Measurements from ENCODE around the gene HORMAD2.
A peak's percentile ranks its signal among the peaks of the same experiment; 100 is the strongest.

Gene HORMAD2

GRCh38 chr22:30079952-30080533, at the start of gene HORMAD2:
Gene HORMAD2, plus strand, starts transcription at chr22:30080464. Its CDS starts 13,489 bp downstream, at chr22:30093953.
- no peaks in the 10 kb centered on the region for H3K4me1 ChIP-seq (ENCODE audit: insufficient read depth, low read length)
- H3K36me3 ChIP-seq (ENCODE audit: insufficient read depth, low read length) = no peaks in the 10 kb centered on the region
- H3K9ac ChIP-seq (ENCODE audit: low read depth, low read length) = peak within 1 kb of the TSS; percentile 55; the same call in 1 of the 2 replicates
- no peaks in the 10 kb centered on the region; the same call in 1 of the 2 replicates for H3K9me3 ChIP-seq (ENCODE audit: control insufficient read depth, insufficient read depth, low read length)

DNA sequence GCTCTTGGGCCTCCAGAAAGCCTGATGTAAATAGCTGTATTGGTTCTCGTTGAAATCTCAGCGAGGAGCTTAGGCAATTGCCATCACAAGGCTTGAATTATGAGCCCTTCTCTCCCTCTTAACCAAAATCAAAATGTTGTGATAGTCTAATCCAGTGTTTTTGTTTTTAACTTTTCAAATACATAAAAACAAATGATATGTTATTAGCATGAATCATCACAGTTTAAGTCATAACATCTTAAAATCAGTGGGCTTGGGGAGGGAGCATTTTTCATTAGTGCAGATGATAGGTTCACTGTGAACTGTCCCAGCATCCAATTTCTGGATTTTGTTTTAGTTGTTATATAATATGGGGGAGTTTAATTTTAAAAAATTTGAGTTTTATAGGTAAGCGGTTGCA, 48.9 kb upstream of the HORMAD2 start:
- Histone ChIP-seq H3K9ac (ENCODE audit: low read depth, low read length) (no peak overlapping the region), H3K4me1 (ENCODE audit: insufficient read depth, low read length) (peaks cover 3% of the 10 kb centered on the region; the same call in 1 of the 2 replicates), H3K9me3 (ENCODE audit: control insufficient read depth, insufficient read depth, low read length) (no peaks in the 10 kb centered on the region), H3K36me3 (ENCODE audit: insufficient read depth, low read length) (no peaks in the 10 kb centered on the region)

- no peaks in the 10 kb centered on the region for H3K9me3 ChIP-seq (ENCODE audit: control insufficient read depth, insufficient read depth, low read length)
- H3K4me1 ChIP-seq (ENCODE audit: insufficient read depth, low read length) = peaks cover 7% of the 10 kb centered on the region; the same call in 1 of the 2 replicates
- H3K9ac ChIP-seq (ENCODE audit: low read depth, low read length) = no peak overlapping the region
- no peaks in the 10 kb centered on the region for H3K36me3 ChIP-seq (ENCODE audit: insufficient read depth, low read length)
Observed at GRCh38 chr22:30031764-30032455, 48.4 kb upstream of the HORMAD2 start.

- Histone ChIP-seq H3K4me1 (ENCODE audit: insufficient read depth, low read length) (peaks cover 9% of the 10 kb centered on the region; the same call in 1 of the 2 replicates), H3K36me3 (ENCODE audit: insufficient read depth, low read length) (no peaks in the 10 kb centered on the region), H3K9me3 (ENCODE audit: control insufficient read depth, insufficient read depth, low read length) (no peaks in the 10 kb centered on the region), H3K9ac (ENCODE audit: low read depth, low read length) (no peak overlapping the region)
Observed at GRCh38 chr22:30033137-30033536, 47.1 kb upstream of the HORMAD2 start.

DNA sequence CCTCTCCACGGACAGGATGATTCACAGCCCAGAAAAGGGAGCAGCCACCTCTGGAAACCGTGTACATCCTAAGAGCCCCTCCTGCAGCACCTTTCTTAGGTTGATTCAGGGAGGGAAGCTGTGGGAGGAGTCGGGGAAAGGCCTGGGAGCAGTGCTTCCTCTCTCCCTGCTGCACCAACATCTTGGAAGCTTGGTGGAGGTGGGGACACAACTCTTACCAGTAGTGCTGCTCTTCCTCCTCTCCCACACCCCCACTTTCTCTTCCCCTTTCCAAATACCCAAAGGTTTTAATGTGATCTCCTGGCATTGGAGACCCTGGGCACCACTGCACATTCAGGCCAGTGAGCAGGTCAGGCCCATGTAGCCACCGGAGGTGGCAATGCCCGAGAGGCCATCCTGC, 46.4 kb upstream of the HORMAD2 start:
- Histone ChIP-seq H3K36me3 (ENCODE audit: insufficient read depth, low read length) (no peaks in the 10 kb centered on the region), H3K9ac (ENCODE audit: low read depth, low read length) (no peak overlapping the region), H3K4me1 (ENCODE audit: insufficient read depth, low read length) (peaks cover 10% of the 10 kb centered on the region; the same call in 1 of the 2 replicates), H3K9me3 (ENCODE audit: control insufficient read depth, insufficient read depth, low read length) (no peaks in the 10 kb centered on the region)

DNA sequence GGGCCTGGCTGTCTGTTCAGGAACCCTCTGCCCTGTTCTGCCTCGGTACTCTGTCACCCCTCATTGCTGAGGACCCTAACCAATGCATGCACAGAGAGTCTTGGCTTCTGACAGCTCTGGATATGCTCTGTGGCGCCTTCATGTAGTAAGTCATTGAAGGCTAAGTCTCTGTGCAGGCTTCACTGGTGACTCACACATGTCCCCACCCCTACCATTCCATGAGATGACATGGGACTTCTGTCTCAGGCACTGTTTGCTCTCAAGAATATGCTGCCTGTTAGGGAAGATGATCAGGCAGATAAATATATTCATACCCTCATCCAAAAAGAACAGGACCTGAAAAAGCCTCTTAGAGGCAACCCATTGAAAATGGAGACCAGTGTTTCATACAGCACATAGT, 43.6 kb upstream of the HORMAD2 start:
- H3K4me1 ChIP-seq (ENCODE audit: insufficient read depth, low read length) = peaks cover 10% of the 10 kb centered on the region; the same call in 1 of the 2 replicates
- H3K9me3 ChIP-seq (ENCODE audit: control insufficient read depth, insufficient read depth, low read length) = no peaks in the 10 kb centered on the region
- H3K36me3 ChIP-seq (ENCODE audit: insufficient read depth, low read length) = no peaks in the 10 kb centered on the region
- no peak overlapping the region for H3K9ac ChIP-seq (ENCODE audit: low read depth, low read length)

DNA sequence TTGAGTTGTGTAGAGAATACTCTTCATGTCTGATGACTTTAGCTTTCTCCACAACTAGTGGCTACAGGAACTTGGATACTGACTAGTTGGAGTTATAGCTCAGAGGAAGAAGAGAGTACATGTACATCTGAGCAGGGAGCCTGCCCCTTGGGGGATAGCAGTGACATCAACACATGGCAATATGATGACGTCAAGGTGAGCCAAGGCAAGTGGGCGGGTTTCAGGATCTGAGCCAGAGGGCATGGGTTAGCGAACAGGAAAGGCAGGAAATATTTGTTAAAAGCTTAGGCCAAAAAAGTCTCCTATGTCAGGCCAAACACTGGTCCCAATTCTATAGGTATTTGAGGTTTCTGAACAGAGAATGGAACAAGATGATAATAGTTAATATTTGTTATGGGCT, 42.0 kb upstream of the HORMAD2 start:
- Histone ChIP-seq H3K9me3 (ENCODE audit: control insufficient read depth, insufficient read depth, low read length) (no peaks in the 10 kb centered on the region), H3K9ac (ENCODE audit: low read depth, low read length) (no peak overlapping the region), H3K4me1 (ENCODE audit: insufficient read depth, low read length) (peaks cover 10% of the 10 kb centered on the region; the same call in 1 of the 2 replicates), H3K36me3 (ENCODE audit: insufficient read depth, low read length) (no peaks in the 10 kb centered on the region)

GRCh38 chr22:30040499-30041260, 39.6 kb upstream of the HORMAD2 start:
- no peak overlapping the region for H3K9ac ChIP-seq (ENCODE audit: low read depth, low read length)
- H3K36me3 ChIP-seq (ENCODE audit: insufficient read depth, low read length) = no peaks in the 10 kb centered on the region
- no peaks in the 10 kb centered on the region for H3K9me3 ChIP-seq (ENCODE audit: control insufficient read depth, insufficient read depth, low read length)
- H3K4me1 ChIP-seq (ENCODE audit: insufficient read depth, low read length) = peaks cover 7% of the 10 kb centered on the region; the same call in 1 of the 2 replicates

- H3K9ac ChIP-seq (ENCODE audit: low read depth, low read length) = no peak overlapping the region
- H3K9me3 ChIP-seq (ENCODE audit: control insufficient read depth, insufficient read depth, low read length) = no peaks in the 10 kb centered on the region
- H3K36me3 ChIP-seq (ENCODE audit: insufficient read depth, low read length) = no peaks in the 10 kb centered on the region
- peaks cover 5% of the 10 kb centered on the region; the same call in 1 of the 2 replicates for H3K4me1 ChIP-seq (ENCODE audit: insufficient read depth, low read length)
Observed at GRCh38 chr22:30041475-30041874, 38.8 kb upstream of the HORMAD2 start.

GRCh38 chr22:30041881-30042280, 38.4 kb upstream of the HORMAD2 start:
- Histone ChIP-seq H3K36me3 (ENCODE audit: insufficient read depth, low read length) (no peaks in the 10 kb centered on the region), H3K4me1 (ENCODE audit: insufficient read depth, low read length) (0 out of 2 replicates have a peak, but pooled peaks cover 4% of the 10 kb centered on the region), H3K9me3 (ENCODE audit: control insufficient read depth, insufficient read depth, low read length) (no peaks in the 10 kb centered on the region), H3K9ac (ENCODE audit: low read depth, low read length) (no peak overlapping the region)

- H3K9ac ChIP-seq (ENCODE audit: low read depth, low read length) = no peak overlapping the region
- no peaks in the 10 kb centered on the region for H3K9me3 ChIP-seq (ENCODE audit: control insufficient read depth, insufficient read depth, low read length)
- H3K4me1 ChIP-seq (ENCODE audit: insufficient read depth, low read length) = 0 out of 2 replicates have a peak, but pooled peaks cover 1% of the 10 kb centered on the region
- H3K36me3 ChIP-seq (ENCODE audit: insufficient read depth, low read length) = no peaks in the 10 kb centered on the region
Observed at GRCh38 chr22:30043161-30043560, 37.1 kb upstream of the HORMAD2 start.

GRCh38 chr22:30044369-30044768, 35.9 kb upstream of the HORMAD2 start:
- H3K9me3 ChIP-seq (ENCODE audit: control insufficient read depth, insufficient read depth, low read length) = no peaks in the 10 kb centered on the region
- H3K4me1 ChIP-seq (ENCODE audit: insufficient read depth, low read length) = no peaks in the 10 kb centered on the region
- H3K36me3 ChIP-seq (ENCODE audit: insufficient read depth, low read length) = no peaks in the 10 kb centered on the region
- H3K9ac ChIP-seq (ENCODE audit: low read depth, low read length) = no peak overlapping the region

DNA sequence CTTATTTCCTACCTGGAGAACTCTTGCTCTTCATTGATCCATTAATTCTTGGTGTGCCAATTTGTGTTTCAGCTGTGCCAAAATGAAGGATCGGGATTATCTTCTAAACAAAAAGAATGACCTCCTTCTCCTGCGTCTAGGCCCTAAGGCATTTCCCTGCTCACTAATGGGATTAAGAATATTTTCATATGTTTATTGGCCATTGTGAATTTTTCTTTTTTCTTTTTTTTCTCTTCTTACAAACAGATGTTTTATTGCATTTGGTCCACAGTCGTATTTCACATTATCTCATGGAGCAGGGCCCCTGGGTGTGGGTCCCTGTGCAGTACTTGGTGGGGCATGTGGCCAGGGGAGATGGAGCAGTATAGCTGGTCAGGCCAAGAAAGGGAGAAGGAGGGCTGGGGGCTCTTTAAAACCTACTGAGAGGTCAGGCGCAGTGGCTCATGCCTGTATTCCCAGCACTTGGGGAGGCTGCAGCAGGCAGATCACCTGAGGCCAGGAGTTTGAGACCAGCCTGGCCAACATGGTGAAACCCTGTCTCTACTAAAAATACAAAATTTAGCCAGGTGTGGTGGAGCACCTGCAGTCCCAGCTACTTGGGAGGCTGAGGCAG, 35.3 kb upstream of the HORMAD2 start:
- no peaks in the 10 kb centered on the region for H3K9me3 ChIP-seq (ENCODE audit: control insufficient read depth, insufficient read depth, low read length)
- H3K4me1 ChIP-seq (ENCODE audit: insufficient read depth, low read length) = no peaks in the 10 kb centered on the region
- no peak overlapping the region for H3K9ac ChIP-seq (ENCODE audit: low read depth, low read length)
- H3K36me3 ChIP-seq (ENCODE audit: insufficient read depth, low read length) = no peaks in the 10 kb centered on the region

- H3K9me3 ChIP-seq (ENCODE audit: control insufficient read depth, insufficient read depth, low read length) = no peaks in the 10 kb centered on the region
- H3K36me3 ChIP-seq (ENCODE audit: insufficient read depth, low read length) = no peaks in the 10 kb centered on the region
- H3K4me1 ChIP-seq (ENCODE audit: insufficient read depth, low read length) = no peaks in the 10 kb centered on the region
- H3K9ac ChIP-seq (ENCODE audit: low read depth, low read length) = no peak overlapping the region
Observed at GRCh38 chr22:30045494-30045887, 34.8 kb upstream of the HORMAD2 start.
